C4-2B (cell line): Measurements from ENCODE around the gene SERTM2.
"Not testable (repeated sequence)": the region's sequence is repeated elsewhere in the genome, so short reads cannot be mapped to it uniquely, and the experiment has no call there.

Experiments used
- H3K27ac ChIP-seq: fragments of 450-650 bp; 2 replicates; pipeline ENCODE4 v1.5.1; 2017
- ZFX ChIP-seq: fragments of 450-650 bp; IDR thresholded peaks from 2 replicates; pipeline ENCODE4 v1.6.1; 2017
- TF ChIP-seq, protein P1 (sequence below): fragments of 450-650 bp; conservative IDR thresholded peaks from 2 replicates; pipeline ENCODE4 v1.5.1; 2017; ENCODE audit warnings: mild to moderate bottlenecking

Gene SERTM2

DNA sequence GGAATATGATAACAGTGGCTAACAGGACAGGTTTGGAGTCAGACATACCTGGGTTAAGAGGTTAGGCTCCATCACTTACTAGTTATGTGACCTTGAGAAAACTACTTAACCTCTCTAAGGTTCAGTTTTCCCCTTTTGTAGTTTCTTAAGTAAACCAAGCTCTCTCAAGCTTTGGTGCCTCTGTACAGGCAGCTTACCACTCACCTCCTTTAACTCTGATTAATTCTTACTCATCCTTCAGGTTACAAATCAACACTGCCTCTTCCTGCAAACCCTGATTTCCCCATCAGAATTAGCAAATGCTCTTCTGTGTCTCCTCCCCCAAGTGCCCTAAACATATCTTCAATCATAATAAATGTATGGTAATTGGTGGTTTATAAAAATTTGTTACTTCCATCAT, 3.5 kb upstream of the SERTM2 start:
- no peak overlapping the region for H3K27ac ChIP-seq
- TF ChIP-seq, protein P1, sequence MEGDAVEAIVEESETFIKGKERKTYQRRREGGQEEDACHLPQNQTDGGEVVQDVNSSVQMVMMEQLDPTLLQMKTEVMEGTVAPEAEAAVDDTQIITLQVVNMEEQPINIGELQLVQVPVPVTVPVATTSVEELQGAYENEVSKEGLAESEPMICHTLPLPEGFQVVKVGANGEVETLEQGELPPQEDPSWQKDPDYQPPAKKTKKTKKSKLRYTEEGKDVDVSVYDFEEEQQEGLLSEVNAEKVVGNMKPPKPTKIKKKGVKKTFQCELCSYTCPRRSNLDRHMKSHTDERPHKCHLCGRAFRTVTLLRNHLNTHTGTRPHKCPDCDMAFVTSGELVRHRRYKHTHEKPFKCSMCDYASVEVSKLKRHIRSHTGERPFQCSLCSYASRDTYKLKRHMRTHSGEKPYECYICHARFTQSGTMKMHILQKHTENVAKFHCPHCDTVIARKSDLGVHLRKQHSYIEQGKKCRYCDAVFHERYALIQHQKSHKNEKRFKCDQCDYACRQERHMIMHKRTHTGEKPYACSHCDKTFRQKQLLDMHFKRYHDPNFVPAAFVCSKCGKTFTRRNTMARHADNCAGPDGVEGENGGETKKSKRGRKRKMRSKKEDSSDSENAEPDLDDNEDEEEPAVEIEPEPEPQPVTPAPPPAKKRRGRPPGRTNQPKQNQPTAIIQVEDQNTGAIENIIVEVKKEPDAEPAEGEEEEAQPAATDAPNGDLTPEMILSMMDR, result no peak
- TF ChIP-seq ZFX, result no peak

DNA sequence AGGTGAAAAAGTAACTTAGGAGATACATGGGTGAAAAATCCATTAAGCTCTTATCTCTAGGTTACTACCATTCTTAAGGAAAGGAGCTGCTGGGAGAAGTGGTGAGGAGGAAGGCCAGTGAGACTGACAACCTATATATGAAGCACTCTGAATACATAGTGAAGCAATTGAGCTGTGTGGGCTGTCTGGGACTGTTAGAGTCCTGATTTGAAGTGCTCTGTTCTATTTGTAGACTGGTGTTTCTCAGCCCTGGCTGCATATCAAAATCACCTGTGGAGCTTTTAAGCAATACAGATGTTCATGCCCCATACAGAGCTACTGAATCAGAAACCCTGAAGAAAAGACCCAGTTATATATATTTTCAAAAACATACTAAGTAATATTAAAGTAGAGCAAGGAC, 3.9 kb downstream of the SERTM2 start:
- TF ChIP-seq, protein P1, result no peak
- no peak for TF ChIP-seq ZFX
- H3K27ac ChIP-seq, result no peak overlapping the region

- TF ChIP-seq, protein P1, result no peak
- no peak for TF ChIP-seq ZFX
These were observed 7.2 kb downstream of the SERTM2 start for GRCh38 chrX:111518667-111519066.

GRCh38 chrX:111519215-111519614, 7.8 kb downstream of the SERTM2 start:
- no peak for TF ChIP-seq ZFX
- TF ChIP-seq, protein P1, result no peak
- H3K27ac ChIP-seq, result no peak overlapping the region

More at GRCh38 chrX:111518667-111519066, 7.2 kb downstream of the SERTM2 start:
- no peak overlapping the region for H3K27ac ChIP-seq

GRCh38 chrX:111520506-111520905, 9.1 kb downstream of the SERTM2 start:
- TF ChIP-seq ZFX, result no peak
- TF ChIP-seq, protein P1, result no peak
- H3K27ac ChIP-seq, result no peak overlapping the region

DNA sequence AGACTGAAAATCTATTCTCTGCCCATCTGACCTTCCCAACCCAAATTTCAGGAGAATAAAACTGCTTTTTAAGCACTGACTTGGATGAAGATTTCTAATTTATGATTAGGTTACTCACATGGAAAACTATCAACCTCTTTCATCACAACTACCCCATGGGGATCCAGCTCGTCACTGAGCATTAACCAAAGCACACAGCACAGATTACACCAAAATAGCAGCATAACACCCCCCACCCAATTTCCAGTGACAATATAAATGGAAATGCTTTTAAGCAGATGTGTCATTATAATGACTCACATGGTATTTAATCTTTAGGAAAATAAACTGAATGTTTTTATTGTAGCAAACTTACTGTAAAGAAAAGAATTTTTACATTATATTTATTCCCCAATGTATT, 9.7 kb downstream of the SERTM2 start:
- TF ChIP-seq, protein P1, result no peak
- TF ChIP-seq ZFX, result no peak
- no peak overlapping the region for H3K27ac ChIP-seq

- no peak for TF ChIP-seq ZFX
- TF ChIP-seq, protein P1, result no peak
- H3K27ac ChIP-seq, result no peak overlapping the region
These were observed 31.8 kb downstream of the SERTM2 start for GRCh38 chrX:111543212-111543741.

- H3K27ac ChIP-seq, result not testable (repeated sequence)
These were observed 37.8 kb downstream of the SERTM2 start for GRCh38 chrX:111549235-111549634.
